T-helper 2 cell treated with Interferon-gamma antibody and Interleukin-4, amounts not matched to agents 100 ng/mL and 5 ng/mL, for 36 hours (primary cell): ENCODE measurements around the gene CD300C. TPM values are rescaled to one million over a fixed set of nuclear protein-coding genes. Genes with fewer than 3 reads are reported as not detected.

Source experiments
- intact Hi-C: fragments of 100-400 bp; cut with micrococcal nuclease; formaldehyde crosslinking; loops from one replicate; pipeline ENCODE4 v1.15.1; 2023
- total RNA-seq: library from RNA; stranded (reverse); gene quantifications from 2 replicates; pipeline ENCODE4 v1.2.3, GENCODE V29; 2022

CD300C gene
- total RNA-seq, 1 donor from 2014 or later, result 0.86 TPM

DNA sequence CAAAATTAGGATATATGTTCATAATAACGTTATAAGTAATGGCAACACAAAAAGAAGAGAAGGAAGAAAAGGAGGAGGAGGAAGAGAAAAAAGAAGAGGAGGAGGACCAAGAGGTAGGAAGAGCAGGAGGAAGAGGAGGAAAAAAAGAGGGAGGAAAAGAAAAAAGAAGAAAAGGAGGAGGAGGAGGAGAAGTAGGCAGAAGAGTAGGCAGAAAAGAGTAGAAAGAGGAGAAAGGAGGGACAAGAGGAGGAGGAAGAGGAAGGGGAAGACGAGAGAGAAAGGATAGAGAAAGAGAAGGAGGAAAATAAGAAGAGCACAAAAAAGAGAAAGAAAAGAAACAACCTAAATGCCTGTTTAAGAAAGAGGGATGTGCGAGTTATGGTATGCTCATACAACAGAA lies 9.0 kb downstream of the CD300C start:
- intact Hi-C loops, result no loop called here

- intact Hi-C loops, result loop anchor here (2.0 kb wide), 1 partner anchor 163 kb away; no protein-coding TSS in a partner anchor
Observed at GRCh38 chr17:74532115-74532514, 13.8 kb downstream of the CD300C start.

DNA sequence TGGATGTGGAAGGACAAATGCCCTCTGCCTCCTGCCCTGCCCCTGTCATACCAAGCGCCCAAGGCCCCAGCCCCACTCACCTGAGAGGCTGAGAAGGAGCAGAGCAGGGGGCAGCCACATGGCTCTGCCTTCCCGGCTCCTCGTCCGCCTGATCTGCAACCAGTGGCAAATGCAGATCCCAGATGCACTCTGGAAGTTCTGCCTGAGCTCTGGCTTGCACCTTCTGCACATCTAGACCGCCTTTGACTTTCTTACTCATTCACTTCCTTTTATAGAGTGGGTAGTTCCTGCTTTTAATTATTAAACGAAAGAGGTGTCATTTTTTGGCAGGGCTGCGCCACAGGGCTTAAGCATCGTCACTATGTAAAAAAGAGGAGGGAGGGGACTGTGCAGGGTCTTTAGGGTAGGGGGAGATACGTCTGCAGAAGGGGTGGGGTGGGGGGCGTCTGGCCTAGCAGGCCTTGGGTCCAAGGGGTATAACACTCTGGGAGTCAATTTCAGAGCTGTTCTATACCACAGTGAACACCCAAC lies 14.6 kb downstream of the CD300C start, which contains the start of gene CD300LB:
CD300LB (minus strand) TSS at position 245 of the 531 bp plus-strand sequence; CDS start at position 120, 125 bp downstream.
- intact Hi-C loops, result no loop called here

GRCh38 chr17:74530831-74531150 lies 15.1 kb downstream of the CD300C start:
- intact Hi-C loops, result no loop called here

- intact Hi-C loops, result no loop called here
Observed at GRCh38 chr17:74529243-74529642, 16.7 kb downstream of the CD300C start.

DNA sequence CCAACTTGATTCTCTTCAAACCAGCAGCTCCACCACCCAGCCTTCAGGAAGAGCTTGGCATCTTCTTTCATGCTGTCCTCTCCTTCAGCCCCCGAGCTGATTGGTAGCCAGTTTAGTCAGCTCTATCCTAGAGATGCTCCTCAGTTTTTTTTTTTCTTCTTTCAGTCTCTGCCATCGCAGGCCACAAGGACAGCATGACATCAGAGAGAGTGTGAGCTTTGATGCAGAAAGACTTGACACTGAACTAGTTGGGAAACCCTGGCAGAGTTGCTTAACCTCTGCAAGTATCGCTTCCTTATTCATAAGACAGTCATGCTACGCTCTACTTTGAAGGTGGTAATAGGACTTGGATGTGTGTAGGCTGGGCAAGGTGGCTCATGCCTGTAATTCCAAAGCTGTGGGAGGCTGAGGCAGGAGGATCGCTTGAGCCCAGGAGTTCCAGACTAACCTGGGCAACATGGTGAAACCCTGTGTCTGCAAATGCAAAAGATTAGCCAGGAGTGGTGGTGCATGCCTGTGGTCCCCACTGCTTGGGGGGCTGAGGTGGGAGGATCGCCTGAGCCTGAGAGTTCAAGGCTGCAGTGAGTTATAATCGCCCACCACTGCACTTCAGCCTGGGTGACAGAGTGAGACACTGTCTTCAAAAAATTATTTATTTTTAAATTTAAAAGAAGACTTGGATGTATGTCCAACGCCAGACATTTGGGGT lies 17.3 kb downstream of the CD300C start:
- intact Hi-C loops, result no loop called here

DNA sequence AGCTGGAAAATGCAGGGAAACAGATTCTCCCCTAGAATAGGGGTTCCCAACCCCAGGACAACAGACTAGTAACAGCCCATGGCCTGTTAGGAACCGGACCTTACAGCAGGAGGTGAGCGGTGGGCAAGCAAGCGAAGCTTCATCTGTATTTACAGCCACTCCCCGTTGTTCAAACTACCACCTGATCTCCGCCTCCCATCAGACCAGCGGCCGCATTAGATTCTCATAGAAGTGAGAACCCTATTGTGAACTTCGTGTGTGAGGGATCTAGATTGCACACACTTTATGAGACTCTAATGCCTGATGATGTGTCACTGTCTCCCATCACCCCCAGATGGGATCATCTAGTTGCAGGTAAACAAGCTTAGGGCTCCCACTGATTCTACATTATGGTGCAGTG lies 18.2 kb downstream of the CD300C start:
- intact Hi-C loops, result no loop called here

- intact Hi-C loops, result no loop called here
Observed at GRCh38 chr17:74527081-74527480, 18.8 kb downstream of the CD300C start.

GRCh38 chr17:74526681-74527080 lies 19.2 kb downstream of the CD300C start:
- intact Hi-C loops, result no loop called here

DNA sequence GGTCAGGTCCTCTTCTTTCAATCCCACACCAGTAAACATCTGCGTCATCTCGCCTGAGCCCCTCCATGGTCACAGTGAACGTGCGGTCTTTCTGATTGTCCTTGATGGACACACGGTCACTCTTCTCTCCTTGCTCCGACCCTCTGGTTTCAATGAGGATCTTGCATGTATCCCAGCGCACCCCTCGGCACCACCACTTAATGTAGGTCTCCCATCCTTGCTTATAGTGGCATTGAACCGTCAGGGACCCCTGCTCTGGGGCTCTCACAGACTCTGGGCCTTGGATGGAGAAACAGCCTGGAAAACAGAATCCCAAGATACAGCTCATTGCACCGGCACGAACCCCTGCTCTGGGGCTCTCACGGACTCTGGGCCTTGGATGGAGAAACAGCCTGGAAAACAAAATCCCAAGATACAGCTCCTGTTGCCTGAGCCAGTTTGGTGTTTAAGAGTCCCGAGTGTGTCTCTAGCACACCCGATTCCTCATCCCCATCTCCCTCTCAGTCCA lies 20.1 kb downstream of the CD300C start:
- intact Hi-C loops, result no loop called here

- intact Hi-C loops, result no loop called here
Observed at GRCh38 chr17:74525465-74525725, 20.5 kb downstream of the CD300C start.

DNA sequence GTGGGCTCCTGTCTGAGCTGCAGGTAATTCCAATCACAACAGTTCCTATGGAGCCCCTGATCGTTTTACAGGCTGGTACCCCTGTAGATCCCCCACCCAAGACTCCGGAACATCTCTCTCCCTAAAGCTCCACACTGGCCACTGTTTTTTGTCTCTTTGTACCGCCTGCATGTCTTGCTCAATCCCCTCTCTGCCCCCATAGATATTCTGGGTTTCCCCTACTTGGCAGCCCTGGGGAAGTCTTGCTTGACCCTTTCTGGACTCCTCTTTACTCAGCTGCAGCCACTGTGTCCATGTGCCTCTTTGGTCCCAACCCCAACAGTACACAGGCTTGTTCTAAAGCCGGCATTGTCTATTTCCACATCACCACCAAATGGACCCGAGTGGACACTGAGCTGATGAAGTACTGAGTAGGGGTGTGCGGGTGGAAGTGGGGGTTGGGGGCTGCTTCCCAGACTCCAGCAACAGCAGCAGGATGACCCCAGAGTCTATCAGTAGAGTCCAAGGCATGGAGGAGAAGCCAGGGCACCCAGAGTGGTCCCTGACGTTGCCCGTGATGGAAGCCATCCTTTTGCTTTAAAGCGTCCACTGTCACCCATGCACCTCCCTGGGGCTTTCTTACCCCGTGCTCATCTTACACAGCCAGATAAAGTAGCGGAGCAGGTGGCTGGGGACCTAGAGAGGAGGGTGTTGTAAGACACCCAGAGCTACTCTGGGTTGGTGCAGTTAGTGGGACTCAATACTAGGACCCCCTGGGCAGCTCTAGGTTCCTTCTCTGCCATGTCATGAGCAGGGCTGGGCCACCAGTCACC lies 21.1 kb downstream of the CD300C start:
- intact Hi-C loops, result no loop called here

DNA sequence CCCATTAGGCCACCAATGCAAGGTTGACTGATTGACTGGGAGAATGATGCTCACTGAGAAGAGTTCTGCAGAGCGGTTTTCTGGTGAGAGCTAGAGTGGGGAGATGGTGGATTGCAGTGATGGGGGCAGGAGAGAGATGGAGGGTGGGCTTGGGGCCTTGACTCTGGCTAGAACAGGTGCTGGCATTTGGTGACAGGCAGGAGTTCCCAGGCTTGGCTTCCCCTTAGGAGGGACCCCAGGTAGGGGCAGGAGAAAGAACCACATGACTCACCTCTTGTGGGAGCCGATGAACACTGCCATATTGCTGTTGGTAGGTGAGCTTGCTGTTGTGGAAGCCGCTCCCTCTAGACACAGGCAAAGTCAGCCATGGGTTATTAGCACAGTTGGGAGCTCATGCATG lies 22.6 kb downstream of the CD300C start:
- intact Hi-C loops, result no loop called here

DNA sequence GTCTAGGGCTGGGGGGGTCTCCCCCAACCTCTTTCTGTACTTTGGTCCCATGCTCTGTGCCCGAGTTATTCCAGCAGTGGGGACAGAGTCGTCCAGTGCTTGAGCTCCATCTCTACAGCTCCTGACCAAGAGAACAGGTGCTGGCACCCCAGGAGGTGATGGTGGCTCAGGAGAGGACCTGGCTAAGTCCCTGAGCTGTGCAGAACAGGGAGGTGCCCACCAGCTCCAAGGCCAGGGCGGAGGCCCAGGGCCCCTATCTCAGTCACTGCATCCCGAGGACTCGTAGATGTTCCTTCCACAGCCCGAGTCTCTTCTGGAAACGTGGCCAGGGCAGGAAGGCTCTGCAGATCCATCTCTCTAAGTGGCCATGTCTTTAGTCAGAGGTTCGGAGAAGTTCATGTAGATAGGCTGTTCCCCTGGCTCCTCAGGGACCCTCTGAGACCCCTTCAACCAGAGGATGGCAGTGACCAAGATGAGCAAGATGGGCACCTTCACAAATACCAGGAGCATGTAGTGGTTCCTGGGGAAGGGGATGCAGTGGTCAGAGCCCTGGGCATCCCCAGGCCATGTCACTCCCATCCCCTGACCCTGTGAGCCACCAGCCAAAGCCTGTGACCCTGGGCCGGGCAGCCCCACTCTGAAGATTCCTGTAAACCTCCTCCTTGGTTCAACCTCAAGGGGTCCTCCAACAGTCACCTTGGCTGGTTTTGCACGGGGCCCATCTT lies 23.4 kb downstream of the CD300C start:
- intact Hi-C loops, result no loop called here

- intact Hi-C loops, result no loop called here
Observed at GRCh38 chr17:74521701-74522201, 24.2 kb downstream of the CD300C start.

GRCh38 chr17:74520790-74521480 lies 25.0 kb downstream of the CD300C start:
- intact Hi-C loops, result no loop called here

GRCh38 chr17:74520016-74520434 lies 25.9 kb downstream of the CD300C start:
- intact Hi-C loops, result no loop called here

DNA sequence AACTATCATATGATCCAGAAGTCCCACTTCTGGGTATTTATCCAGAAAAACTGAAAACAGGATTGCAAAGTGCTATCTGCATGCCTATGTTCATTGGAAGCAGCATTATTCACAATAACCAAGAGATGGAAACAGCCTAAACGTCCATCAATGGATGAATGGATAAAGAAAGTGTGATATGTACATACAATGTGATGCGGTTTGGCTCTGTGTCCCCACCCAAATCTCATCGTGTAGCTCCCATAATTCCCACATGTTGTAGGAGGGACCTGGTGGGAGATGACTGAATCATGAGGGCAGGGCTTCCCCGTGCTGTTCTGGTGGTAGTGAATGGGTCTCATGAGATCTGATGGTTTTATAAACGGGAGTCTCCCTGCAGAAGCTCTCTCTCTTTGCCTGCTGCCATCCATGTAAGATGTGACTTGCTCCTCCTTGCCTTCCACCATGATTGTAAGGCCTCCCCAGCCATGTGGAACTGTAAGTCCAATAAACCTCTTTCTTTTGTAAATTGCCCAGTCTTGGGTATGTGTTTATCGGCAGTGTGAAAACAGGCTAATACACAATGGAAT lies 27.4 kb downstream of the CD300C start:
- intact Hi-C loops, result loop anchor here (10.0 kb wide), 1 partner anchor 234 kb away; no protein-coding TSS in a partner anchor

GRCh38 chr17:74516561-74517328 lies 29.2 kb downstream of the CD300C start:
- intact Hi-C loops, result loop anchor here (10.0 kb wide), 1 partner anchor 232 kb away; no protein-coding TSS in a partner anchor

DNA sequence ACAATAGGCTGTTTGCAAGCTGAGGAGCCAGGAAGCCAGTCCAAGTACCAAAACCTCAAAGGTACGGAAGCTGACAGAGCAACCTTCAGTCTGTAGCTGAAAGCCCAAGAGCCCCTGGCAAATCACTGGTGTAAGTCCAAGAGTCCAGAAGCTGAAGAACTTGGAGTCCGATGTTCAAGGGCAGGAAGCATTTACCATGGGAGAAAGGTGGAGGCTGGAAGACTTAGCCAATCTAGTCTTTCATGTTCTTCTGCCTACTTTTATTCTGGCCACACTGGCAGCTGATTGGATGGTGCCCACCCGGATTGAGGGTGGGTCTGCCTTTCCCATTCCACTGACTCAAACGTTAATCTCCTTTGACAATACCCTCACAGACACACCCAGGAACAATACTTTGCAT lies 30.0 kb downstream of the CD300C start:
- intact Hi-C loops, result loop anchor here (10.0 kb wide), 1 partner anchor 231 kb away; no protein-coding TSS in a partner anchor
